CD8-positive, alpha-beta memory T cell (primary cell): ENCODE results near the gene MFAP2. TPM values are rescaled to one million over a fixed set of nuclear protein-coding genes. Genes with fewer than 3 reads are reported as not detected.
A peak's percentile ranks its signal among the peaks of the same experiment; 100 is the strongest.
"Not testable (repeated sequence)": the region's sequence is repeated elsewhere in the genome, so short reads cannot be mapped to it uniquely, and the experiment has no call there.

Source experiments
- CTCF ChIA-PET: fragments of 350-600 bp; sonication (Branson Sonifier 250); formaldehyde crosslinking; loops from one replicate; lab custom pipeline; 2021; ENCODE audit warnings: antibody characterized with exemption; lab: Charles Lee
- POLR2A ChIA-PET: fragments of 350-600 bp; sonication (Branson Sonifier 250); formaldehyde crosslinking; loops from one replicate; lab custom pipeline; 2021; ENCODE audit warnings: antibody characterized with exemption; lab: Charles Lee
- DNase-seq, 5 donors: peaks; one replicate each; pipeline versions ENCODE4 v3.0.0 to v3.0.0-alpha.2; 2020 to 2022; ENCODE audit warnings: mixed read lengths in 1 of 5
- H3K27ac ChIP-seq: one replicate; pipeline ENCODE4 v1.7.0; 2013; ENCODE audit warnings: low read depth, mild to moderate bottlenecking, low read length, moderate library complexity
- H3K27me3 ChIP-seq: 2 replicates; pipeline ENCODE4 v1.7.0; 2013; ENCODE audit warnings: low read length, mild to moderate bottlenecking; ENCODE audit not compliant: insufficient read depth, poor library complexity, severe bottlenecking
- H3K36me3 ChIP-seq: 2 replicates; pipeline ENCODE4 v1.7.0; 2013; ENCODE audit warnings: mild to moderate bottlenecking, low read length, moderate library complexity; ENCODE audit not compliant: insufficient read depth
- H3K4me1 ChIP-seq: 2 replicates; pipeline ENCODE4 v1.7.0; 2013; ENCODE audit warnings: mild to moderate bottlenecking, low read length, moderate library complexity; ENCODE audit not compliant: insufficient read depth
- H3K4me3 ChIP-seq: 2 replicates; pipeline ENCODE4 v1.7.0; 2013; ENCODE audit warnings: mild to moderate bottlenecking, low read length
- H3K9me3 ChIP-seq: 2 replicates; pipeline ENCODE4 v1.7.0; 2013; ENCODE audit warnings: mild to moderate bottlenecking, low read length
- H3K27ac Mint-ChIP-seq, 8 donors: one replicate each; pipeline ENCODE4 v1.8.0; 2020 to 2021; ENCODE audit warnings: mixed read lengths in 8 of 8, mild to moderate bottlenecking in 6 of 8, inconsistent platforms in 3 of 8, moderate library complexity in 3 of 8
- H3K27me3 Mint-ChIP-seq, 2 donors: one replicate each; pipeline ENCODE4 v1.8.0; 2020 to 2021; ENCODE audit warnings: mixed read lengths in 2 of 2, mild to moderate bottlenecking in 1 of 2, moderate library complexity in 1 of 2
- H3K36me3 Mint-ChIP-seq, 3 donors: one replicate each; pipeline ENCODE4 v1.8.0; 2020 to 2021; ENCODE audit warnings: mixed read lengths in 3 of 3, inconsistent platforms in 1 of 3, mild to moderate bottlenecking in 1 of 3
- H3K4me1 Mint-ChIP-seq, 3 donors: one replicate each; pipeline ENCODE4 v1.8.0; 2020 to 2021; ENCODE audit warnings: mixed read lengths in 3 of 3, inconsistent platforms in 1 of 3, mild to moderate bottlenecking in 1 of 3
- H3K4me3 Mint-ChIP-seq, 7 donors: one replicate each; pipeline ENCODE4 v1.8.0; 2020 to 2021; ENCODE audit warnings: mixed read lengths in 7 of 7, mild to moderate bottlenecking in 6 of 7, moderate library complexity in 4 of 7, inconsistent platforms in 2 of 7
- H3K9me3 Mint-ChIP-seq, 5 donors: one replicate each; pipeline ENCODE4 v1.8.0; 2020 to 2022; ENCODE audit warnings: mixed read lengths in 5 of 5, mild to moderate bottlenecking in 3 of 5, moderate library complexity in 2 of 5, inconsistent platforms in 1 of 5
- polyA plus RNA-seq: library from polyadenylated mRNA; unstranded; fragments of 300-500 nt; fragmentation: Illumina TruSeq; gene quantifications from one replicate; pipeline ENCODE4 v1.2.3, GENCODE V29; 2021
- total RNA-seq, 2 experiments: library from RNA; stranded (reverse); gene quantifications; one replicate each; pipeline ENCODE4 v1.2.3, GENCODE V29; 2021

MFAP2 gene
- total and polyA plus RNA-seq, 3 experiments from 2014 or later: 0.39 TPM; not detected in 2

DNA sequence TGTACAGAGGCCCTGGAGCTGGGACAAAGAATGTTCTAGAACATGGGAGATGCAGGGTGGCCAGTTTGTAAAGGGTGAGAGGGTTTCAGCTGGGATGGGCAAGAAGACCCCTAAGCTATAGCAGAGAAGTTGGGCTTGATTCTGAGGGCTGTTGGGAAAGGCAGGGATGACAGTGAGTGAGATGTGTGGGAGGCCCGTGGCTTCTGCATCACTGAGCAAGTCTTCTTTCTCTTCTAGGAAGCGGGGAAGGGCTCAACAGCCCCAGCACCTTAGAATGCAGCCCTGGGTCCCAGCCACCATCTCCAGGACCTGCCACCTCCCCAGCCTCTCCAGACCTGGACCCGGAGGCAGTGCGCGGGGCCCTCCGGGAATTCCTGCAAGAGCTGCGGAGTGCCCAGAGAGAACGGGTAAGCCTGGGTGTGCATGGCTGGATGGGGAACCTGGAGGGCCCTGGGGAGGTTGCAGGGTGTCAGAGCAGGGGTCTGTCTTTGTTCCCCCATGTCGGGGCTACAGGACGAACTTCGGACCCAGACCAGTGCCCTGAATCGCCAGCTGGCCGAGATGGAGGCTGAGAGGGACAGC is 14.8 kb downstream of the MFAP2 start:
- ChIA-PET POLR2A (no interaction called here), CTCF (no interaction called here)
- Histone ChIP-seq H3K4me3 (no peak overlapping the region), H3K27ac (no peak overlapping the region), H3K9me3 (no peaks in the 10 kb centered on the region), H3K36me3 (no peaks in the 10 kb centered on the region), H3K27me3 (no peaks in the 10 kb centered on the region), H3K4me1 (peaks cover 7% of the 10 kb centered on the region)
- Mint-ChIP-seq H3K27me3 (no peaks in the 10 kb centered on the region), H3K27ac (peak overlapping the region in 2 of 8 donors; percentile 31 to 36), H3K4me1 (peaks cover 5 to 10% (median 5%) of the 10 kb centered on the region in 3 donors), H3K4me3 (no peak overlapping the region), H3K9me3 (no peaks in the 10 kb centered on the region), H3K36me3 (peaks cover 0 to 48% (median 3%) of the 10 kb centered on the region in 3 donors)
- DNase-seq: no peak

- H3K36me3 Mint-ChIP-seq: peaks cover 0 to 39% (median 3%) of the 10 kb centered on the region in 3 donors
- CTCF ChIA-PET, H3K27me3 ChIP-seq, DNase-seq, H3K36me3 ChIP-seq, H3K27ac ChIP-seq, H3K9me3 Mint-ChIP-seq, H3K27me3 Mint-ChIP-seq, POLR2A ChIA-PET, H3K4me3 ChIP-seq, H3K9me3 ChIP-seq: not testable (repeated sequence)
- peak overlapping the region in 1 of 8 donors; percentile 54 for H3K27ac Mint-ChIP-seq
- H3K4me1 Mint-ChIP-seq: peaks cover 9 to 15% (median 10%) of the 10 kb centered on the region in 3 donors
- H3K4me1 ChIP-seq: peaks cover 11% of the 10 kb centered on the region
- H3K4me3 Mint-ChIP-seq: peak overlapping the region in 1 of 7 donors; percentile 41
These were observed 16.3 kb downstream of the MFAP2 start for GRCh38 chr1:16964169-16964568.

- Mint-ChIP-seq H3K9me3 (no peaks in the 10 kb centered on the region), H3K27me3 (no peaks in the 10 kb centered on the region), H3K27ac (peak overlapping the region in 6 of 8 donors; percentile 26 to 94 (median 62)), H3K4me3 (peak overlapping the region; percentile 66 to 91 (median 76)), H3K36me3 (peaks cover 0 to 25% (median 2%) of the 10 kb centered on the region in 3 donors), H3K4me1 (peaks cover 9 to 15% (median 10%) of the 10 kb centered on the region in 3 donors)
- no peak for DNase-seq
- POLR2A ChIA-PET: no interaction called here
- CTCF ChIA-PET: interaction anchor here (0.7 to 2.9 kb wide), 10 partner anchors 8 to 341 kb away, joined by 3 to 30 read pairs (median 4); partner anchors contain the start of gene CROCC
- Histone ChIP-seq H3K27ac (no peak overlapping the region), H3K9me3 (no peaks in the 10 kb centered on the region), H3K27me3 (no peaks in the 10 kb centered on the region), H3K36me3 (no peaks in the 10 kb centered on the region), H3K4me3 (no peak overlapping the region), H3K4me1 (peaks cover 11% of the 10 kb centered on the region)
These were observed 18.9 kb downstream of the MFAP2 start for GRCh38 chr1:16961297-16962133.

DNA sequence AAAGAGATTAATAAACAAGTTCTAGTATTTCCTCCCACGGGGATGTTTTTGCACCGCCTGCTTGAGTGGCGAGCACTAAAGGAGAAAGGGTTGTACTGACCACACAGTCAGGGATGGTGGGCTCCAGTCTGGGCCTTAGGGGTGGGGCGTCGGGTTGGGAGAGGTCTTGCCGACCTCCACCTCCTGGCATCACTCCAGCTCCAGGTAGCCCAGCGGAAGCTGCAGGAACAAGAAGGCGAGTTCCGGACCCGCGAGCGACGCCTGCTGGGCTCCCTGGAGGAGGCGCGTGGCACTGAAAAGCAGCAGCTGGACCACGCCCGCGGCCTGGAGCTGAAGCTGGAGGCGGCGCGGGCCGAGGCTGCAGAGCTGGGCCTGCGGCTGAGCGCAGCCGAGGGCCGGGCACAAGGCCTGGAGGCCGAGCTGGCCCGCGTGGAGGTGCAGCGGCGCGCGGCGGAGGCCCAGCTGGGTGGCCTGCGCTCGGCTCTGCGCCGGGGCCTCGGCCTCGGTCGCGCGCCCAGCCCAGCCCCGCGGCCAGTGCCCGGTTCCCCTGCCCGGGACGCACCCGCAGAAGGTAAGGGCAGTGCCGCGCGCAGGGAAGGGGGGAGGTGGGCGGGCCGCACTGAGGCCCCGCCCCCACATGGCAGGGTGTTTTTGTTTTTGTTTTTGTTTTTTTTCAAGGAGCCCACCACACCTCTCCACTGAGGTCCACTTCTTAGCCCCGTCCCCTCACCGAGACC is 19.7 kb downstream of the MFAP2 start:
- Mint-ChIP-seq H3K27me3 (no peaks in the 10 kb centered on the region), H3K4me3 (peak overlapping the region; percentile 72 to 92 (median 86)), H3K36me3 (peaks cover 0 to 22% (median under 1%) of the 10 kb centered on the region in 3 donors), H3K27ac (peak overlapping the region in 7 of 8 donors; percentile 50 to 93 (median 84)), H3K4me1 (peaks cover 9 to 15% (median 10%) of the 10 kb centered on the region in 3 donors), H3K9me3 (no peaks in the 10 kb centered on the region)
- Histone ChIP-seq H3K4me3 (peak overlapping the region; percentile 5), H3K27me3 (no peaks in the 10 kb centered on the region), H3K4me1 (peaks cover 11% of the 10 kb centered on the region), H3K9me3 (no peaks in the 10 kb centered on the region), H3K27ac (no peak overlapping the region), H3K36me3 (no peaks in the 10 kb centered on the region)
- ChIA-PET CTCF (interaction anchor here (0.7 to 2.9 kb wide), 13 partner anchors 9 to 340 kb away, joined by 3 to 30 read pairs (median 3); partner anchors contain the start of gene CROCC), POLR2A (interaction anchor here (0.8 kb wide), 1 partner anchor 56 kb away, joined by 3 read pairs; no protein-coding TSS in a partner anchor)
- DNase-seq: peak; percentile 53 to 85 (median 68)

- Histone ChIP-seq H3K4me1 (peaks cover 11% of the 10 kb centered on the region), H3K27ac (no peak overlapping the region), H3K9me3 (no peaks in the 10 kb centered on the region), H3K4me3 (no peak overlapping the region), H3K36me3 (no peaks in the 10 kb centered on the region), H3K27me3 (no peaks in the 10 kb centered on the region)
- H3K36me3 Mint-ChIP-seq: peaks cover 0 to 20% (median 0%) of the 10 kb centered on the region in 3 donors
- POLR2A ChIA-PET: no interaction called here
- H3K4me3 Mint-ChIP-seq: peak overlapping the region in 1 of 7 donors; percentile 78
- H3K4me1 Mint-ChIP-seq: peaks cover 9 to 15% (median 10%) of the 10 kb centered on the region in 3 donors
- CTCF ChIA-PET: no interaction called here
- peak overlapping the region in 1 of 8 donors; percentile 43 for H3K27ac Mint-ChIP-seq
- no peaks in the 10 kb centered on the region for H3K27me3 Mint-ChIP-seq
- DNase-seq: no peak
- H3K9me3 Mint-ChIP-seq: no peaks in the 10 kb centered on the region
These were observed 21.9 kb downstream of the MFAP2 start for GRCh38 chr1:16958475-16958874.

- H3K9me3 ChIP-seq: no peaks in the 10 kb centered on the region
- Mint-ChIP-seq H3K4me3 (no peak overlapping the region), H3K27me3 (no peaks in the 10 kb centered on the region), H3K4me1 (peaks cover 9 to 15% (median 10%) of the 10 kb centered on the region in 3 donors), H3K36me3 (peaks cover 0 to 18% (median 0%) of the 10 kb centered on the region in 3 donors), H3K27ac (peak overlapping the region in 1 of 8 donors; percentile 70), H3K9me3 (no peaks in the 10 kb centered on the region)
- no peak for DNase-seq
- H3K27ac ChIP-seq: no peak overlapping the region
- ChIA-PET CTCF (no interaction called here), POLR2A (no interaction called here)
- H3K4me1 ChIP-seq: peaks cover 11% of the 10 kb centered on the region
- H3K27me3 ChIP-seq: no peaks in the 10 kb centered on the region
- H3K4me3 ChIP-seq: no peak overlapping the region
- no peaks in the 10 kb centered on the region for H3K36me3 ChIP-seq
These were observed 22.7 kb downstream of the MFAP2 start for GRCh38 chr1:16957731-16958130.

DNA sequence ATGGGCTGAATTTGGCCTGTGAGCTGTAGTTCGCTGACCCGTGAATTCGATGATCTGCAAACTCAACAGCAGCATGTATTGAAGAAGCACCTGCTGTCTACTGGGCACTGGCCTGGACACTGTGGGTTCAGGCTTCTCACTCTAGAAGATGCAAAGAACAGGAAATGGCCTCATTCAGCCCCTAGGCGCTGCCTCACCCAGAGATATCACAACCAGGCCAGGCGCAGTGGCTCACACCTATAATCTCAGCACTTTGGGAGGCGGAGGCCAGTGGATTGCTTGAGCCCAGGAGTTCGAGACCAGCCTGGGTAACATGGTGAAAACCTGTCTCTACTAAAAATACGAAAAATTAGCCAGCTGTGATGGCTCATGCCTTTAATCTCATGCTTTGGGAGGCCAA is 23.6 kb downstream of the MFAP2 start:
- Histone ChIP-seq H3K27me3 (no peaks in the 10 kb centered on the region), H3K9me3 (no peaks in the 10 kb centered on the region), H3K4me3 (no peak overlapping the region), H3K36me3 (no peaks in the 10 kb centered on the region), H3K4me1 (peaks cover 11% of the 10 kb centered on the region), H3K27ac (no peak overlapping the region)
- H3K27me3 Mint-ChIP-seq: no peaks in the 10 kb centered on the region
- ChIA-PET CTCF (interaction anchor here (1.4 kb wide), 1 partner anchor 22 kb away, joined by 4 read pairs; no protein-coding TSS in a partner anchor), POLR2A (interaction anchor here (0.7 kb wide), 1 partner anchor 12 kb away, joined by 4 read pairs; no protein-coding TSS in a partner anchor)
- H3K4me3 Mint-ChIP-seq: no peak overlapping the region
- peaks cover 0 to 18% (median 0%) of the 10 kb centered on the region in 3 donors for H3K36me3 Mint-ChIP-seq
- peaks cover 9 to 15% (median 10%) of the 10 kb centered on the region in 3 donors for H3K4me1 Mint-ChIP-seq
- no peak overlapping the region for H3K27ac Mint-ChIP-seq
- no peaks in the 10 kb centered on the region for H3K9me3 Mint-ChIP-seq
- no peak for DNase-seq
